Keratinocyte (primary cell): ENCODE measurements around the gene LRRC8C. TPM values are rescaled to one million over a fixed set of nuclear protein-coding genes. Genes with fewer than 3 reads are reported as not detected.

Experiments
- DNase-seq: peaks from one replicate; pipeline ENCODE4 v3.0.0-alpha.2; 2011; ENCODE audit warnings: low read depth, missing footprints, low spot score
- FAIRE-seq: peaks from 2 replicates; lab custom pipeline; 2011; peaks lifted over from hg19 to GRCh38; lab: Jason Lieb, UNC
- H2AFZ ChIP-seq: 2 replicates; pipeline ENCODE4 v1.6.0; 2012; ENCODE audit warnings: low read length, control low read depth, inconsistent platforms; ENCODE audit not compliant: control insufficient read depth
- H3K27ac ChIP-seq: 2 replicates; pipeline ENCODE4 v1.5.1; 2011; ENCODE audit warnings: low read length; ENCODE audit not compliant: control insufficient read depth, insufficient read depth
- H3K27me3 ChIP-seq: 3 replicates; pipeline ENCODE4 v1.6.0; 2011; ENCODE audit warnings: low read length; ENCODE audit not compliant: control insufficient read depth, insufficient read depth; ENCODE audit errors: extremely low read depth
- H3K36me3 ChIP-seq, 2 experiments: 2 replicates in 1 of 2; 3 replicates in 1 of 2; pipeline ENCODE4 v1.5.1; 2011; ENCODE audit warnings: low read length in 2 of 2, mild to moderate bottlenecking in 1 of 2; ENCODE audit not compliant: control insufficient read depth in 2 of 2, insufficient read depth in 2 of 2; ENCODE audit errors: extremely low read depth in 1 of 2
- H3K4me1 ChIP-seq: 3 replicates; pipeline ENCODE4 v1.5.1; 2011; ENCODE audit warnings: low read length; ENCODE audit not compliant: control insufficient read depth, insufficient read depth; ENCODE audit errors: extremely low read depth
- H3K4me2 ChIP-seq: 3 replicates; pipeline ENCODE4 v1.6.0; 2011; ENCODE audit warnings: low read depth, low read length; ENCODE audit not compliant: control insufficient read depth, insufficient read depth; ENCODE audit errors: extremely low read depth
- H3K4me3 ChIP-seq, 3 experiments: fragments of 200-600 bp in 1 of 3; sonication (generic) in 1 of 3; 2 replicates in 2 of 3; 3 replicates in 1 of 3; pipeline ENCODE4 v1.5.1; 2011 to 2016; ENCODE audit warnings: low read length in 3 of 3, mild to moderate bottlenecking in 3 of 3, control low read depth in 2 of 3, inconsistent platforms in 1 of 3, low read depth in 1 of 3, mixed read lengths in 1 of 3, mixed run types in 1 of 3, moderate library complexity in 1 of 3; ENCODE audit not compliant: control insufficient read depth in 2 of 3, insufficient read depth in 2 of 3; ENCODE audit errors: extremely low read depth in 1 of 3
- H3K79me2 ChIP-seq: 2 replicates; pipeline ENCODE4 v1.6.0; 2012; ENCODE audit warnings: low read length; ENCODE audit not compliant: control insufficient read depth, insufficient read depth
- H3K9ac ChIP-seq: 3 replicates; pipeline ENCODE4 v1.6.0; 2011; ENCODE audit warnings: low read length; ENCODE audit not compliant: control insufficient read depth, insufficient read depth; ENCODE audit errors: extremely low read depth
- H3K9me1 ChIP-seq: 3 replicates; pipeline ENCODE4 v1.6.0; 2011; ENCODE audit warnings: low read length; ENCODE audit not compliant: control insufficient read depth, insufficient read depth; ENCODE audit errors: extremely low read depth
- H3K9me3 ChIP-seq: 2 replicates; pipeline ENCODE4 v1.5.1; 2012; ENCODE audit warnings: low read depth, low read length; ENCODE audit not compliant: control insufficient read depth
- H4K20me1 ChIP-seq: 3 replicates; pipeline ENCODE4 v1.6.0; 2011; ENCODE audit warnings: low read length; ENCODE audit not compliant: control insufficient read depth, insufficient read depth; ENCODE audit errors: extremely low read depth
- EZH2 ChIP-seq: IDR thresholded peaks from one replicate; pipeline ENCODE4 v1.6.1; 2012; ENCODE audit warnings: inconsistent platforms, mild to moderate bottlenecking, low read length, moderate library complexity
- dilution Hi-C: fragments of 300-500 bp; cut with MboI; formaldehyde crosslinking; loops from one replicate; pipeline ENCODE4 v1.7.0; 2020; ENCODE audit warnings: low sequenced_read_pairs; ENCODE audit not compliant: extremely low pct_ligation_motif_present
- polyA plus RNA-seq, 5 experiments: library from polyadenylated mRNA; depleted of rRNA in 3 of 5; stranded (reverse) in 3 of 5; stranded (forward) in 1 of 5; unstranded in 1 of 5; fragments of >200 nt; gene quantifications; 1 replicate in 1 of 5; 2 replicates in 3 of 5; 3 replicates in 1 of 5; pipeline versions ENCODE4 v1.2.1 to v1.2.3, GENCODE V29; 2011 to 2012; ENCODE audit warnings: missing spikeins in 2 of 5, low read depth in 1 of 5, low replicate concordance in 1 of 5
- TF ChIP-seq, protein P1 (sequence below), 3 experiments: IDR thresholded peaks in 1 of 3; conservative IDR thresholded peaks in 1 of 3; optimal IDR thresholded peaks in 1 of 3; 2 replicates in 2 of 3; 3 replicates in 1 of 3; pipeline versions ENCODE3 to v1.5.1; 2011; ENCODE audit warnings: low read length in 3 of 3, mild to moderate bottlenecking in 3 of 3, moderate library complexity in 2 of 3, control low read depth in 1 of 3, inconsistent platforms in 1 of 3; ENCODE audit not compliant: insufficient read depth in 2 of 3; ENCODE audit errors: extremely low read depth in 1 of 3

The LRRC8C gene
- polyA plus RNA-seq, 1 donor (not counting 4 experiments of a cell fraction or from before 2014, with no cell fraction given): 18.4 TPM

GRCh38 chr1:89705901-89706699 is 73.2 kb downstream of the LRRC8C start:
- no peak overlapping the region for H3K27ac ChIP-seq
- no peak overlapping the region for H3K4me3 ChIP-seq
- peaks cover 0 to 3% of the 10 kb centered on the region in 2 experiments for H3K36me3 ChIP-seq
- DNase-seq (no peak), FAIRE-seq (no peak)
- no peak overlapping the region for H3K4me2 ChIP-seq
- no peaks in the 10 kb centered on the region for H3K27me3 ChIP-seq
- no peaks in the 10 kb centered on the region for H3K4me1 ChIP-seq
- no peak overlapping the region for H3K9ac ChIP-seq
- H2AFZ ChIP-seq: no peak overlapping the region
- no peaks in the 10 kb centered on the region for H3K79me2 ChIP-seq
- dilution Hi-C loops: no loop called here
- H3K9me1 ChIP-seq: no peaks in the 10 kb centered on the region
- H3K9me3 ChIP-seq: no peaks in the 10 kb centered on the region
- TF ChIP-seq, protein P1, sequence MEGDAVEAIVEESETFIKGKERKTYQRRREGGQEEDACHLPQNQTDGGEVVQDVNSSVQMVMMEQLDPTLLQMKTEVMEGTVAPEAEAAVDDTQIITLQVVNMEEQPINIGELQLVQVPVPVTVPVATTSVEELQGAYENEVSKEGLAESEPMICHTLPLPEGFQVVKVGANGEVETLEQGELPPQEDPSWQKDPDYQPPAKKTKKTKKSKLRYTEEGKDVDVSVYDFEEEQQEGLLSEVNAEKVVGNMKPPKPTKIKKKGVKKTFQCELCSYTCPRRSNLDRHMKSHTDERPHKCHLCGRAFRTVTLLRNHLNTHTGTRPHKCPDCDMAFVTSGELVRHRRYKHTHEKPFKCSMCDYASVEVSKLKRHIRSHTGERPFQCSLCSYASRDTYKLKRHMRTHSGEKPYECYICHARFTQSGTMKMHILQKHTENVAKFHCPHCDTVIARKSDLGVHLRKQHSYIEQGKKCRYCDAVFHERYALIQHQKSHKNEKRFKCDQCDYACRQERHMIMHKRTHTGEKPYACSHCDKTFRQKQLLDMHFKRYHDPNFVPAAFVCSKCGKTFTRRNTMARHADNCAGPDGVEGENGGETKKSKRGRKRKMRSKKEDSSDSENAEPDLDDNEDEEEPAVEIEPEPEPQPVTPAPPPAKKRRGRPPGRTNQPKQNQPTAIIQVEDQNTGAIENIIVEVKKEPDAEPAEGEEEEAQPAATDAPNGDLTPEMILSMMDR (optimal IDR thresholded peaks at IDR 0.05 in 1 of 3, IDR thresholded peaks at IDR 0.05 in 1 of 3, conservative IDR thresholded peaks at IDR 0.05 in 1 of 3; ENCODE audit: extremely low read depth in 1 of 3, insufficient read depth in 2 of 3, low read length in 3 of 3): no peak
- TF ChIP-seq EZH2: no peak
- H4K20me1 ChIP-seq: no peaks in the 10 kb centered on the region

GRCh38 chr1:89706700-89707012 is 73.7 kb downstream of the LRRC8C start:
- TF ChIP-seq, protein P1 (optimal IDR thresholded peaks at IDR 0.05 in 1 of 3, IDR thresholded peaks at IDR 0.05 in 1 of 3, conservative IDR thresholded peaks at IDR 0.05 in 1 of 3; ENCODE audit: extremely low read depth in 1 of 3, insufficient read depth in 2 of 3, low read length in 3 of 3): no peak
- no peak for TF ChIP-seq EZH2
- Histone ChIP-seq H3K4me1 (no peaks in the 10 kb centered on the region), H3K36me3 (peaks cover 0 to 3% of the 10 kb centered on the region in 2 experiments), H3K9me1 (no peaks in the 10 kb centered on the region), H3K4me3 (no peak overlapping the region), H3K9me3 (no peaks in the 10 kb centered on the region), H3K4me2 (no peak overlapping the region), H4K20me1 (no peaks in the 10 kb centered on the region), H2AFZ (no peak overlapping the region), H3K27me3 (no peaks in the 10 kb centered on the region), H3K9ac (no peak overlapping the region), H3K79me2 (no peaks in the 10 kb centered on the region), H3K27ac (no peak overlapping the region)
- dilution Hi-C loops: no loop called here
- DNase-seq (no peak), FAIRE-seq (no peak)
